ENCODE measurements around the gene TMED6. TPM values are rescaled to one million over a fixed set of nuclear protein-coding genes. Genes with fewer than 3 reads are reported as not detected.

Gene TMED6
- polyA plus RNA-seq, 3 donors: 0.29 TPM; not detected in 2

DNA sequence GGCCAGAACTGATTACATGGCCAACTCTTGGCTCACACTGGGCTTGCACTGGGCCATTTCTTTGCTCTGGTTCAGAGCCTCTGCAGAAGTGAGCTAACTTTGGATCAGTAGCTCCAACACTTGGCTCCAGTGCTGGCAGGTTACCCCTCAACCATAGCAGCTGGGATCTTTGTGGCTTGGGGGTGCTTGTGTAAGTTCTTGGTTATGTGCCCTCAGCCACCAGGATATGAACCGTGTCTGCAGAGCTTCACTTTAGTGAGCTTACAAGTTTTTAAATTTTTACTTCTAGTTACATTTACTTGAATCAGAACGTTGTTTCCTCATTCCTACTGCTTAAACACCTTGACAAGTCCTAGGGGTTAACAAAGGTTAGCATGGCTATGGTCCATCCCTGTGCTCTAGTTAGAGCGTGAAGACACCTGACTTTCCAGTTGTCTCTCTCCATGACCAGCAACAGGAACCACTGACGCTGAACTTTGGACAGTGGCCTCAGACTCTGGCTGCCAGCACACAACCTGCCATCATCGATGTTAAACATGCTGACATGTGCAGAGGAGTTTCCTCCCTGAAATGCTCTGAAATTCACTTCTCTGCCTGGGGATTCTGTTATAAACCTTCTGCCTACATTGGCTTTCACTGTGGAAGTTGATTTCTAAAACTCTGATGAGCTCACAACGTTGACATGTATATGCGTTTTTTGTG is 25.3 kb downstream of the TMED6 start:
- Mint-ChIP-seq H3K4me1 (peaks cover 34% of the 10 kb centered on the region), H3K36me3 (peaks cover 49 to 69% of the 10 kb centered on the region in 2 donors), H3K27ac (peak overlapping the region in 1 of 7 donors; percentile 25), H3K27me3 (ENCODE audit: low read depth in 3 of 3) (peaks cover 0 to 1% (median 1%) of the 10 kb centered on the region in 3 donors), H3K4me3 (no peak overlapping the region), H3K9me3 (no peaks in the 10 kb centered on the region)
- 96% methylated on average over 4 of the region's 7 CpGs for WGBS (ENCODE audit: insufficient coverage)
- Histone ChIP-seq H3K27ac (ENCODE audit: low read depth in 1 of 2, low read length in 2 of 2) (peak overlapping the region in 1 of 2 donors; percentile 31), H3K4me2 (replicated peaks; ENCODE audit: extremely low read depth, low read length, poor library complexity, severe bottlenecking) (no peak overlapping the region), H3K9me3 (replicated peaks in 1 of 2; ENCODE audit: control insufficient read depth in 1 of 2, insufficient read depth in 1 of 2, low read length in 2 of 2) (no peaks in the 10 kb centered on the region), H3K4me1 (ENCODE audit: control insufficient read depth in 1 of 2, insufficient read depth in 2 of 2, low read length in 2 of 2) (peaks cover 13 to 27% of the 10 kb centered on the region in 2 donors), H4K20me1 (ENCODE audit: insufficient read depth, low read length) (peaks cover 75% of the 10 kb centered on the region), H3K9ac (ENCODE audit: insufficient read depth, low read length, poor library complexity, severe bottlenecking) (no peak overlapping the region), H3K27me3 (ENCODE audit: control insufficient read depth in 2 of 2, insufficient read depth in 2 of 2, low read length in 2 of 2) (no peaks in the 10 kb centered on the region), H3K4me3 (replicated peaks in 1 of 3; ENCODE audit: low read depth in 2 of 3, low read length in 3 of 3) (no peak overlapping the region), H3K79me2 (ENCODE audit: insufficient read depth, low read length) (peaks cover 64% of the 10 kb centered on the region), H3K36me3 (replicated peaks in 1 of 2; ENCODE audit: control insufficient read depth in 1 of 2, insufficient read depth in 2 of 2, low read length in 2 of 2) (peaks cover 48 to 66% of the 10 kb centered on the region in 2 donors), H2AFZ (ENCODE audit: insufficient read depth, low read depth, low read length, poor library complexity, severe bottlenecking) (no peak overlapping the region)
- TF ChIP-seq, protein P1, sequence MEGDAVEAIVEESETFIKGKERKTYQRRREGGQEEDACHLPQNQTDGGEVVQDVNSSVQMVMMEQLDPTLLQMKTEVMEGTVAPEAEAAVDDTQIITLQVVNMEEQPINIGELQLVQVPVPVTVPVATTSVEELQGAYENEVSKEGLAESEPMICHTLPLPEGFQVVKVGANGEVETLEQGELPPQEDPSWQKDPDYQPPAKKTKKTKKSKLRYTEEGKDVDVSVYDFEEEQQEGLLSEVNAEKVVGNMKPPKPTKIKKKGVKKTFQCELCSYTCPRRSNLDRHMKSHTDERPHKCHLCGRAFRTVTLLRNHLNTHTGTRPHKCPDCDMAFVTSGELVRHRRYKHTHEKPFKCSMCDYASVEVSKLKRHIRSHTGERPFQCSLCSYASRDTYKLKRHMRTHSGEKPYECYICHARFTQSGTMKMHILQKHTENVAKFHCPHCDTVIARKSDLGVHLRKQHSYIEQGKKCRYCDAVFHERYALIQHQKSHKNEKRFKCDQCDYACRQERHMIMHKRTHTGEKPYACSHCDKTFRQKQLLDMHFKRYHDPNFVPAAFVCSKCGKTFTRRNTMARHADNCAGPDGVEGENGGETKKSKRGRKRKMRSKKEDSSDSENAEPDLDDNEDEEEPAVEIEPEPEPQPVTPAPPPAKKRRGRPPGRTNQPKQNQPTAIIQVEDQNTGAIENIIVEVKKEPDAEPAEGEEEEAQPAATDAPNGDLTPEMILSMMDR (IDR thresholded peaks at IDR 0.05): no peak
- intact Hi-C loops (cut with micrococcal nuclease): no loop called here
- no peak for DNase-seq

DNA sequence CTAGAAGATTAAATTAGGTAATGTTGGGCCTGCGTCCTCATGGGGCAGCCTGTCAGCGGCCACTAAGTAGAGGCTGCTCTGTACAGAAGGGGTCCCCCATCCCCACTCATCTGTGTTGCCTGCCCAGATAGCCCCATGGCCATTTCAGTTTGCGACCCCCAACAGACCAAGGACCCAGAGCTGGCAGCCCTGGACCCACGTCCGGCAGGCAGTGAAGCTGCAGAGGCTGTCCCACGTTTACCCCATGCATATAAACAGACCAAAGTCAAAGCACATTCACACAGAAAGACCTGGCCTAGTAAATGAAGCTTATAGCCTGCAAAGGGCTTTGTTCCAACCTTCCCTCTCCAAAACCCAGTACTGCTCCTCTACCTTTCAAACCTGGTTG is 25.8 kb downstream of the TMED6 start:
- H3K27me3 ChIP-seq (ENCODE audit: control insufficient read depth in 2 of 2, insufficient read depth in 2 of 2, low read length in 2 of 2): no peaks in the 10 kb centered on the region
- H3K79me2 ChIP-seq (ENCODE audit: insufficient read depth, low read length): peaks cover 70% of the 10 kb centered on the region
- H2AFZ ChIP-seq (ENCODE audit: insufficient read depth, low read depth, low read length, poor library complexity, severe bottlenecking): no peak overlapping the region
- H3K27me3 Mint-ChIP-seq (ENCODE audit: low read depth in 3 of 3): peaks cover 0 to 1% (median 1%) of the 10 kb centered on the region in 3 donors
- no peak overlapping the region for H3K9ac ChIP-seq (ENCODE audit: insufficient read depth, low read length, poor library complexity, severe bottlenecking)
- peaks cover 55 to 75% of the 10 kb centered on the region in 2 donors for H3K36me3 Mint-ChIP-seq
- no peak for DNase-seq
- no peak overlapping the region for H3K4me2 ChIP-seq (replicated peaks; ENCODE audit: extremely low read depth, low read length, poor library complexity, severe bottlenecking)
- intact Hi-C loops (cut with micrococcal nuclease): no loop called here
- peaks cover 79% of the 10 kb centered on the region for H4K20me1 ChIP-seq (ENCODE audit: insufficient read depth, low read length)
- WGBS (ENCODE audit: insufficient coverage): 96% methylated on average over 6 of the region's 6 CpGs
- peaks cover 30% of the 10 kb centered on the region for H3K4me1 Mint-ChIP-seq
- H3K4me3 ChIP-seq (replicated peaks in 1 of 3; ENCODE audit: low read depth in 2 of 3, low read length in 3 of 3): no peak overlapping the region
- H3K27ac Mint-ChIP-seq: peak overlapping the region in 2 of 7 donors; percentile 52 to 59
- H3K4me1 ChIP-seq (ENCODE audit: control insufficient read depth in 1 of 2, insufficient read depth in 2 of 2, low read length in 2 of 2): peaks cover 10 to 24% of the 10 kb centered on the region in 2 donors
- peaks cover 53 to 72% of the 10 kb centered on the region in 2 donors for H3K36me3 ChIP-seq (replicated peaks in 1 of 2; ENCODE audit: control insufficient read depth in 1 of 2, insufficient read depth in 2 of 2, low read length in 2 of 2)
- peak overlapping the region in 1 of 2 donors; percentile 31 for H3K27ac ChIP-seq (ENCODE audit: low read depth in 1 of 2, low read length in 2 of 2)
- TF ChIP-seq, protein P1 (IDR thresholded peaks at IDR 0.05): no peak
- H3K9me3 Mint-ChIP-seq: no peaks in the 10 kb centered on the region
- no peaks in the 10 kb centered on the region for H3K9me3 ChIP-seq (replicated peaks in 1 of 2; ENCODE audit: control insufficient read depth in 1 of 2, insufficient read depth in 1 of 2, low read length in 2 of 2)
- H3K4me3 Mint-ChIP-seq: no peak overlapping the region
